Activated CD4-positive, alpha-beta T cell treated with anti-CD3 and anti-CD28 coated beads for 24 hours (primary cell): ENCODE results near the gene NSA2.
"Not testable (repeated sequence)": the region's sequence is repeated elsewhere in the genome, so short reads cannot be mapped to it uniquely, and the experiment has no call there.

Experiments used
- DNase-seq, 2 donors: peaks; one replicate each; pipeline ENCODE4 v3.0.0-alpha.2; 2020; ENCODE audit warnings: low read depth in 2 of 2

Gene NSA2

DNA sequence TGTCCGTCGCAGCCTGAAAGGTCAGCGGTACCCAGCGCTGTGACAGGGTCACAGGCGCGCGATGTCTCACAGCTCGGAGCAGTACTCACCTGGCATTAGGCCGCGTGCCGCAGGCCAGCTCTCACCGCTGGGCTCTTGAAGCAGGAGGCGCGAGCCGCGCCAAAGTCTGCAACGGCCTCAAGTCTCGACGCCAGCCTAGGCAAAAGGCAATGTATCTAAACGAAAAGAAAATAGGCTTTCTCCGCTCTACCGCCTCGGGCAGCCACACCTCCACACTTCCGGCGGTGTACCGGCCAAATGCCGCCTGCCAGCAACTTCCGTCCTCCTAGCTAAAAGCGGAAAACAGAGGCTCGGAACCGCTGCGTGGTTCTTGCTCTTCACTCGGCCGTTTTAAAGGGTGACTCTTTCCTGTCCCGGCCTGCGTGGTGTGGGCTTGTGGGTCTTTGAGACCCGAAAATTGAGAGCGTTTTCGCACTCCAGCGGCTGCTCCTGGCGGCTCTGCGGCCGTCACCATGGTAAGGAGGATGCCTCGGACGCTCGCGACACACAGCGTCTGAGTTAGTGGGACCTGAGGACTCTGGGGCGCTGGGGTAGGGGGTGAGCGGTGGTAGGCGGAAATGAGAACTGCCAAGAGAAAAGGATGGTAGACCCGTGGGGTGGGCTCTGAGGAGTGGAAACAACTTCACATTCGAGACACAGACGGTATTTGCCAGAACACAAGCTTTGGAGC is at the start of gene NSA2, which contains the start of gene GFM2:
TSS of gene NSA2 (plus strand) at position 401 of the 730 bp plus-strand sequence. CDS start at position 513, 112 bp downstream.
TSS of gene GFM2 (minus strand) at position 269 of the 730 bp plus-strand sequence. CDS start 3,375 bp downstream, outside the sequence.
- peak; percentile 86 to 87 for DNase-seq

GRCh38 chr5:74717596-74717995 is 49.5 kb upstream of the NSA2 start:
- DNase-seq: no peak

GRCh38 chr5:74722271-74722670 is 44.8 kb upstream of the NSA2 start:
- no peak for DNase-seq

GRCh38 chr5:74725331-74725730 is 41.7 kb upstream of the NSA2 start:
- DNase-seq: no peak

DNA sequence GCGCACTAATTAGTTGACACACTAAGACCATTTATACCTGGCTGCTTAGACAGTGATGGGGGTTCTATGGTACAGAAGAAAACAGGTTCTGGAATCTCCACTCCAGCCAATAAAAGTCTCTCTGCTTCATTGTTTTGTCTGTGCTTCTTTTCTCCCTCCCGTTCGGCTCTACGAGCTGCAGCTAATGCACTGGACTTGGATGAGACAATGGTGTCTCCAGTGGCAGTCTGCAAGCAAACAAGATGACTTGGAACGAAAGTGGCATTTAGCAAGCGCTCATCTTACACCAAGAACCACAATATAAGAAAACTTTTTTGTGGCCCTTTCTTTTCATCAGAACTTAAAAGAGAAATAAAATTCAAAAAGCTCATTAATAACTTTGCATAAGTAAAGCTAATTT is 30.3 kb upstream of the NSA2 start:
- no peak for DNase-seq

DNA sequence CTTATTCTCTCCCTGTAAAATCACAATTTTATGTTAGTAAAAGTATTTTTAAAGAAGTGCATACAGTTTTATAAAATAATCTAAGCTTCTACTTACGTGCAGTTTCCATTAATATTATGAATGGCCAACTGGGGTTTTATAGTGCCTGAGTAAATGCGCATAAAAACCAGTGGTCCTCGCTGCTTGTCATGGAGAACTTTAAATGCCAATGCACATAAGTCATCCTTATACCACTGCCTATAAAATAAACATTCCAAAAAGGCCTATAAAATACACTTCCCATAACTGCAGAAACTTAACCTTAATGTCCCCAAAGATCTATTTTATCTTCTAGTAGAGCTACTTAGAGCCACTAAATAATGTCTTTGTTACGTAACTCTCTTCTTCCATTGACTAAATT is 28.6 kb upstream of the NSA2 start:
- no peak for DNase-seq

DNA sequence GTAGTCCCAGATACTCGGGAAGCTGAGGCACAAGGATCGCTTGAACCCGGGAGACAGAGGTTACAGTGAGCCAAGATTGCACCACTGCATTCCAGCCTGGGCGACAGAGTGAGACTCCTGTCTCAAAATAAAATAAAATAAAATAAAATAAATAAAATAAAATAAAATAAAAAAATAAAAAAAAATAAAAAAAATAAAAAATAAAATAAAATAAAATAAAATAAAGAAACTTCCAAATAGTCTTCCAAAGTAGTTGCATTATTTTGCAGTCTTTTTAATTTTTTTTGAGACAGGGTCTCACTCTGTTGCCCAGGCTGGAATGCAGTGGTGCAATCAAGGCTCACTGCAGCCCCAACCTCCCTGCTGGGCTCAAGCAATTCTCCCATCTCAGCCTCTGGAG is 18.3 kb upstream of the NSA2 start:
- not testable (repeated sequence) for DNase-seq

DNA sequence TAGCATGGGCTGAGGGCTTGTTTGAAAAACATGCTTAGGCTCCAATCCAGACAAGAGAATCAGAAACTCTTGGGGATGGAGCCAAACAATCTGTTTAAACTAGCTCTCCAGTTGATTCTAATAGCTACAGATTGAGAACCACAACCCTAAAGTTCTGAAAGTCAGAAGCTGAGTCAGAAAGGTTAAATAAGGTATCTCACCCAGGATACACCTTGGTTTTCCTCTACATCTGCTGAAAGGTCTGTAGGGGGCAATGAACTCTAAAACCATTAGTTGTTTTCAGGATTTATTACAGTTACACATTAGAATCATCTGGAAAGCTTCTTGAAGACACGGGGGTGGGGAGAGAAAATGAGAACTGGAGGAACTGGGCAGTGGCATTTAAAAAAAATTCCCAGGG is 5.8 kb upstream of the NSA2 start:
- DNase-seq: no peak

GRCh38 chr5:74762599-74762998 is 4.5 kb upstream of the NSA2 start:
- DNase-seq: no peak

DNA sequence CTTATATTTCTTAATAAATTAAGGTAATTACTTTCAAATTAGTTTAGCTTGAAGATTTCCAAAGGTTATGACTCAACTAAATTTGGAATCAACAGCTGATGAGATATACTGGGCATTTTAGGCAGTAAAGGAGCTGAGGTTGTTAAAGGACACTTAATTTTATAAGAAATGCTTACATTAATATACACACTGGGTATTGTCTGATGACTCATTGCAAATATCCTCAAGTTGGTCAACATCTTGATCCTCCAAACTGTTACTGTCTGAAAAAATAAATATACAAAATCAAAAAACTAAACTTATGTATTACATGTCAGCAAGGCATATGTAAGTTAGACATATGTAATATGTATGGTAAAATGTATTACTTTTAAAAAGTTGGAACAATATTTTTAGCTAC is 3.5 kb upstream of the NSA2 start:
- no peak for DNase-seq

- no peak for DNase-seq
Observed at GRCh38 chr5:74765201-74765600, 1.8 kb upstream of the NSA2 start.

GRCh38 chr5:74765929-74766328 is 1.1 kb upstream of the NSA2 start:
- no peak for DNase-seq

DNA sequence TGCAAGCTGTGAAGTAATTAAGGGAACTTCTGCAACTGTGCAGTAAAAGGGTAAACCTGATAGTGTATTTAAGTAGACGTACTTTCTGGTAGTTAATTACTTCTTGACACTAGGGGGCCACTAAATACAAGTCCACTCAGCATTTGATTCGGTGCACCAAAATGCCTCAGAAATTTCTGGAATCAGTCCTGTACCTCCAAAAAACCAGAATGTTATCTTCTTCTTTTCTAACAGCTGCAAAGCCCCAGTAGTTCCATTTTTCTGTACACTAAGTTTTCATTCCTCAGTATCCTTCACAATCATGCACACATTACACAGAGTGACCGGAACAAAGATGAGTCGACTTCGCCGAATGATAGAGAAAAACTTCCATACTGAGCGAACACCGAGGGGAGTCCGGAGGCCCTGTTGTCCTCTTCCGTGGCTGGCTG is 616 bp upstream of the NSA2 start:
- no peak for DNase-seq

GRCh38 chr5:74767579-74767913 is 497 bp downstream of the NSA2 start:
- no peak for DNase-seq

- DNase-seq: no peak
Observed at GRCh38 chr5:74772359-74772758, 5.3 kb downstream of the NSA2 start.

GRCh38 chr5:74778609-74779008 is 11.6 kb downstream of the NSA2 start:
- DNase-seq: no peak

GRCh38 chr5:74786851-74787250 is 19.8 kb downstream of the NSA2 start:
- no peak for DNase-seq

- no peak for DNase-seq
Observed at GRCh38 chr5:74787424-74787823, 20.4 kb downstream of the NSA2 start.

DNA sequence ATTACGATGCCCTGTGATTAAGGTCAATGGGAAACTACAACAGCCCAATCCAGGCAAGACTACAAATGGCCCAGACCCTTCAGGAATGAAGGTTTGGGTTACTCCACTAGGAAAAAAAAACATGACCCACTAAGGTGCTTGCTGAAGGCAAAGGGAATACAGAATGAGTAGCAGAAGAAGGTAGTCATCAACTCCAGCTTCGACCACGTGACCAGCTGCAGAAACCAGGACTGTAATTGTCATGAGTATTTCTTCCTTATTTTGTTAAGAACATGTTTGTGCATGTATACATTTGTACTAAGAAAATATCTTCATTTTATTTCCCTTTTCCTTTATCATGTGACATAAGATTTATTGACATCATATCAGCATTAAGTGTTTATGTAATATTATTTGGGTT is 24.6 kb downstream of the NSA2 start:
- DNase-seq: not testable (repeated sequence)

- DNase-seq: no peak
Observed at GRCh38 chr5:74798977-74799911, 32.2 kb downstream of the NSA2 start.

DNA sequence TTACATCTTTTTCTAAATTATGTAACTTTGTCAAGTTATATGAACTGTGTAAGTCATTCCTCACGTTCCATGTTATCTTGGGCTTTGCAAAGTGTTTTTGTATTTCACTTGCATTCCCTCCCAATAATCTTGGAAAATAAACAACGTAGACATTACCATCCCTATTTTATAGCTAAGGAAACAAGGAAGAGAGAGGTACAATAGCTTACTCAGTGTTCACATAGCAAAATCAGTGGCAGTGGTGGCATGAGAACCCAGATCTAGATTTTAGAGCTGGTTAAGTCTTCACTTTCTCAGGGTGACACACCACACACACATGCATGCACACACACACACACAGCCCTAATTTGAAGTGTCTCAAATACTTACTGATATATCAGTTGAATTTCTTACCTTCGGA is 34.1 kb downstream of the NSA2 start:
- no peak for DNase-seq

GRCh38 chr5:74801941-74802340 is 34.9 kb downstream of the NSA2 start:
- no peak for DNase-seq

DNA sequence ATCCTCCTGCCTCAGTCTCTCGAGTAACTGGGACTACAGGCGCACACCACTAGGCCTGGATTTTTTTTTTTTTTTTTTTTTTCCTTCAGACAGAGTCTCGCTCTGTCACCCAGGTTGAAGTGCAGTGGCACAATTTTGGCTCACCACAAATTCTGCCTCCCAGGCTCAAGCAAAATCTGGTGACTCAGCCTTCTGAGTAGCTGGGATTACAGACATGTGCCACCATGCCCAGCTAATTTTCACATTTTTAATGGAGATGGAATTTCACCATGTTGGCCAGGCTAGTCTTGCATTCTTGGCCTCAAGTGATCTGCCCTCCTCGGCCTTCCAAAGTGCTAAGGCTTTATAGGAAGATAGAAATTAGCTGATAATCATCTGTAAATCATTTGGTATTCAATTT is 43.9 kb downstream of the NSA2 start:
- no peak for DNase-seq
